Karpas-422 (cell line): ENCODE results near the gene BCL6B. TPM values are rescaled to one million over a fixed set of nuclear protein-coding genes. Genes with fewer than 3 reads are reported as not detected.
A peak's percentile ranks its signal among the peaks of the same experiment; 100 is the strongest.
"Not testable (repeated sequence)": the region's sequence is repeated elsewhere in the genome, so short reads cannot be mapped to it uniquely, and the experiment has no call there.

Experiments used
- DNase-seq: peaks from one replicate; pipeline ENCODE4 v3.0.0-alpha.2; 2015
- H2AFZ ChIP-seq: fragments of 200-600 bp; sonication (generic); 2 replicates; pipeline ENCODE4 v1.6.1; 2014; ENCODE audit warnings: antibody characterized with exemption, low read length, mixed read lengths
- H3K27ac ChIP-seq: fragments of 200-600 bp; sonication (generic); 2 replicates; pipeline ENCODE4 v1.5.1; 2014; ENCODE audit warnings: mild to moderate bottlenecking, low read length, moderate library complexity
- H3K27me3 ChIP-seq: fragments of 200-600 bp; sonication (generic); 2 replicates; pipeline ENCODE4 v1.6.1; 2014; ENCODE audit warnings: low read length, mixed read lengths
- H3K36me3 ChIP-seq: fragments of 200-600 bp; sonication (generic); 2 replicates; pipeline ENCODE4 v1.6.1; 2014; ENCODE audit warnings: low read length, mixed read lengths; ENCODE audit not compliant: insufficient read depth
- H3K4me1 ChIP-seq: fragments of 200-600 bp; sonication (generic); 2 replicates; pipeline ENCODE4 v1.6.1; 2014; ENCODE audit warnings: mild to moderate bottlenecking, low read length, mixed read lengths
- H3K4me2 ChIP-seq: fragments of 200-600 bp; sonication (generic); 2 replicates; pipeline ENCODE4 v1.6.1; 2014; ENCODE audit warnings: low read length, low read depth, mild to moderate bottlenecking; ENCODE audit not compliant: poor library complexity, severe bottlenecking
- H3K4me3 ChIP-seq: fragments of 200-600 bp; sonication (generic); 2 replicates; pipeline ENCODE4 v1.5.1; 2014; ENCODE audit warnings: mild to moderate bottlenecking, antibody characterized with exemption, low read length, mixed read lengths
- H3K79me2 ChIP-seq: fragments of 200-600 bp; sonication (generic); 2 replicates; pipeline ENCODE4 v1.6.1; 2014; ENCODE audit warnings: mild to moderate bottlenecking, low read length, mixed read lengths
- H3K9ac ChIP-seq: fragments of 200-600 bp; sonication (generic); 2 replicates; pipeline ENCODE4 v1.6.0; 2014; ENCODE audit warnings: low read length
- H3K9me2 ChIP-seq: fragments of 200-600 bp; sonication (generic), shearing (Covaris generic); replicated peaks from 2 replicates; pipeline ENCODE4 v1.6.0; 2014; ENCODE audit warnings: mild to moderate bottlenecking, low read length, moderate library complexity; ENCODE audit not compliant: insufficient read depth
- H3K9me3 ChIP-seq: fragments of 300-700, 200-600 bp; sonication (generic); 2 replicates; pipeline ENCODE4 v1.6.1; 2014; ENCODE audit warnings: low read length, mixed read lengths
- H4K20me1 ChIP-seq: fragments of 200-600 bp; sonication (generic); 2 replicates; pipeline ENCODE4 v1.6.1; 2014; ENCODE audit warnings: mild to moderate bottlenecking, antibody characterized with exemption, low read length, low read depth; ENCODE audit not compliant: insufficient read depth
- total RNA-seq: library from RNA; depleted of rRNA; stranded (reverse); fragments of >200 nt; shearing (Covaris generic); gene quantifications from 2 replicates; pipeline ENCODE4 v1.2.3, GENCODE V29; 2014; ENCODE audit warnings: low replicate concordance

BCL6B gene
- total RNA-seq, 1 experiment from 2014 or later, result not detected

DNA sequence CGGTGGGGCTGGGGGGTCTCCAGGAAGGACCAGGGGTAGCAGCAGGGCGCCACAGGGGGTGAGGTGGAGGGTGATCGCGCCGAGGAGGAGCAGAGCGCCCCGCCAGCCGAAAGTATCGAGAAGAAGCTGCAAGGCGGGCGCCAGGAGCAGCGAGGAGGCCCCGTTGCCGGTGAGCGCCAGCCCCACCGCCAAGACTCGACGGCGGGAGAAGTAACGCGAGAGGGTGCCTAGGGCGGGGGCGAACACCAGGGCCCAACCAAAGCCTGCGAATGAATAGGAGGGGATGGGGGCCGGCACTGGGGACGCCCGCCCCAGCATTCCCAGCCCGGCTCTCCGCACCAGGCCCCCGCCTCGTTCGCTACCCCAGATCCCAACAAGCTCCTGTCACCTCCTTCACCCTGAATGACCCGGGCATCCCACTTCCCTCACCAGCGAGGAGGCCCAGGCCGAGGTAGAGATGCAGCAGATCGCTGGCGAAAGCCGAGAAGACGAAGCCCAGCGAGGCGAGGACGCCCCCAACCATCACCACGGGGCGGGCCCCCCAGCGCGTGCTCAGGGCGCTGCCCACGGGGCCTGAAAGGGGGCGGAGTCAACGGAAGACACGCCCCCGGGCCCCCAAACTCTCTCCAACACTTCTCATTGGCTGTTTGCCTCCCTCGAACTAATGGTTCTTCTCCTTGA is 19.8 kb downstream of the BCL6B start:
- Histone ChIP-seq H3K27ac (no peak overlapping the region), H3K4me1 (peaks cover 8% of the 10 kb centered on the region), H3K9me2 (no peaks in the 10 kb centered on the region), H3K36me3 (no peaks in the 10 kb centered on the region), H3K4me2 (no peak overlapping the region), H3K4me3 (no peak overlapping the region), H3K9me3 (no peaks in the 10 kb centered on the region), H3K27me3 (no peaks in the 10 kb centered on the region), H2AFZ (no peak overlapping the region), H3K79me2 (no peaks in the 10 kb centered on the region), H3K9ac (no peak overlapping the region), H4K20me1 (no peaks in the 10 kb centered on the region)
- no peak for DNase-seq

GRCh38 chr17:7043182-7043496 is 20.3 kb downstream of the BCL6B start:
- no peak overlapping the region for H3K4me3 ChIP-seq
- no peaks in the 10 kb centered on the region for H3K79me2 ChIP-seq
- H3K27ac ChIP-seq, result no peak overlapping the region
- no peaks in the 10 kb centered on the region for H3K36me3 ChIP-seq
- no peaks in the 10 kb centered on the region for H3K27me3 ChIP-seq
- no peak overlapping the region for H3K9ac ChIP-seq
- DNase-seq, result no peak
- peaks cover 8% of the 10 kb centered on the region for H3K4me1 ChIP-seq
- H4K20me1 ChIP-seq, result no peaks in the 10 kb centered on the region
- H3K4me2 ChIP-seq, result no peak overlapping the region
- no peak overlapping the region for H2AFZ ChIP-seq
- no peaks in the 10 kb centered on the region for H3K9me2 ChIP-seq
- H3K9me3 ChIP-seq, result no peaks in the 10 kb centered on the region

- Histone ChIP-seq H3K4me2 (no peak within 1 kb of the TSS), H3K36me3 (no peaks in the 10 kb centered on the region), H3K9ac (no peak within 1 kb of the TSS), H3K27ac (no peak within 1 kb of the TSS), H3K4me1 (peaks cover 8% of the 10 kb centered on the region), H3K27me3 (no peaks in the 10 kb centered on the region), H3K79me2 (no peaks in the 10 kb centered on the region), H3K9me2 (no peaks in the 10 kb centered on the region), H4K20me1 (no peaks in the 10 kb centered on the region), H3K9me3 (no peaks in the 10 kb centered on the region), H2AFZ (no peak within 1 kb of the TSS), H3K4me3 (no peak within 1 kb of the TSS)
- no peak for DNase-seq
Observed at GRCh38 chr17:7043497-7044198, 20.8 kb downstream of the BCL6B start, which contains the start of gene SLC16A11. Gene SLC16A11, minus strand, starts transcription at chr17:7044092. Its CDS starts 579 bp downstream, at chr17:7043513.

GRCh38 chr17:7045492-7046126 is 22.8 kb downstream of the BCL6B start:
- Histone ChIP-seq H4K20me1 (no peaks in the 10 kb centered on the region), H3K36me3 (no peaks in the 10 kb centered on the region), H3K27me3 (no peaks in the 10 kb centered on the region), H3K9ac (no peak overlapping the region), H3K4me2 (no peak overlapping the region), H3K4me1 (peaks cover 8% of the 10 kb centered on the region), H3K9me2 (no peaks in the 10 kb centered on the region), H3K4me3 (no peak overlapping the region), H3K9me3 (no peaks in the 10 kb centered on the region), H3K79me2 (no peaks in the 10 kb centered on the region), H2AFZ (no peak overlapping the region), H3K27ac (no peak overlapping the region)
- DNase-seq, result peak; percentile 82

DNA sequence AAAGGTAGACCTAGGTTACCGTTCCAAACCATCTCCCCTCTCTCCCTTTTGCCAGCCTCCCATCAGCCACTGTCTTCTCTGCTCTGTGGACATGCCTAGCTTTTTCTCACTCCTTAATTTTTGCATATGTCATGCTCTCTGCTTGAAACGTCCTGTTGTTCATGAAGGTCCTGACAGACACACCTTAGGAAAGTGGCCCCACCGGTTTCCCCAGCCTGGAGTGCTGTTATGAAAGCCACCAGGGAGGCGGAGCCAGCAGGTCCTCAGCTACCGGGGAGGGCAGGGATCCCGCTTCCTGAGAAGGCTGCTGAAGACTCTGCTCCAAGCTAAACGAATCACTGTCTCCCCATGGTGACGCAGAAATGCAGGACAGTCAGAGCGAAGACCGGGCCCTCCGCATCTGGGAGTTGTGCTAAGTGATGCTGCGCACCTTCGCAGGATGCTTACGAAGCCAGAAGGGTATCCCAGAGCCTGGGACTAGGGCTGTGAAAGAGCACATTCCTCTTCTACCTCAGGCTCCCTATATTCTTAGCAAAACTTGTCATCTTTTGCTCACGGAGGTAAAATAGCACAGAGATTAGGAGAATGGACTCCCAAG is 23.4 kb downstream of the BCL6B start:
- Histone ChIP-seq H3K36me3 (no peaks in the 10 kb centered on the region), H3K27ac (no peak overlapping the region), H3K4me2 (peak overlapping the region; percentile 17), H3K79me2 (no peaks in the 10 kb centered on the region), H2AFZ (no peak overlapping the region), H3K4me1 (peaks cover 8% of the 10 kb centered on the region), H3K9me3 (no peaks in the 10 kb centered on the region), H3K9me2 (no peaks in the 10 kb centered on the region), H4K20me1 (no peaks in the 10 kb centered on the region), H3K9ac (no peak overlapping the region), H3K27me3 (no peaks in the 10 kb centered on the region), H3K4me3 (no peak overlapping the region)
- DNase-seq, result no peak

- H3K4me3 ChIP-seq, H3K9me2 ChIP-seq, H3K79me2 ChIP-seq, H2AFZ ChIP-seq, H3K9me3 ChIP-seq, H3K27ac ChIP-seq, H3K9ac ChIP-seq, H3K36me3 ChIP-seq, H3K27me3 ChIP-seq, H4K20me1 ChIP-seq, H3K4me1 ChIP-seq: not testable (repeated sequence)
- peak overlapping the region; percentile 17 for H3K4me2 ChIP-seq
- DNase-seq, result peak; percentile 72
Observed at GRCh38 chr17:7046725-7047397, 24.0 kb downstream of the BCL6B start.

DNA sequence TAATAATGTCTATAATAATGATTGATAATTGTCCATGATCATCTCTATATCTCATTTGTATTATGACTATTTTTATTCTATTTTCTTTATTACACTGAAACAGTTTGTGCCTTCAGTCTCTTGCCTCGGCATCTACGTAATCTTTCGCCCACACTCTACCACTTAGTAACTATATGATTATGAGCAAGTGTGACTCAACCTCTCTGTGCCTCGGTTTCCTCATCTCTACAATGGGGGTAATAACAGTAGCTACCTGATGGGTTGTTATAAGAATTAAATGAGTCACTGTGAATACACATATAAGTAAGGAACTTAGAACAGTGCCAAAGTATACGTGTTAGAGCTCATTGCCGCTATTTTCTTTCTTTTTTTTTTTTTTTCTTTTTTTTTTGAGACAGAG is 24.7 kb downstream of the BCL6B start:
- Histone ChIP-seq H3K79me2 (no peaks in the 10 kb centered on the region), H2AFZ (no peak overlapping the region), H3K4me1 (peaks cover 8% of the 10 kb centered on the region), H3K9me2 (no peaks in the 10 kb centered on the region), H3K4me2 (no peak overlapping the region), H3K27me3 (no peaks in the 10 kb centered on the region), H3K4me3 (no peak overlapping the region), H3K9me3 (no peaks in the 10 kb centered on the region), H4K20me1 (no peaks in the 10 kb centered on the region), H3K9ac (no peak overlapping the region), H3K27ac (no peak overlapping the region), H3K36me3 (no peaks in the 10 kb centered on the region)
- no peak for DNase-seq

GRCh38 chr17:7048968-7049367 is 26.1 kb downstream of the BCL6B start:
- H3K36me3 ChIP-seq, result no peaks in the 10 kb centered on the region
- no peaks in the 10 kb centered on the region for H3K27me3 ChIP-seq
- no peaks in the 10 kb centered on the region for H3K79me2 ChIP-seq
- no peaks in the 10 kb centered on the region for H4K20me1 ChIP-seq
- no peak overlapping the region for H2AFZ ChIP-seq
- no peaks in the 10 kb centered on the region for H3K9me2 ChIP-seq
- H3K4me2 ChIP-seq, result no peak overlapping the region
- H3K27ac ChIP-seq, result no peak overlapping the region
- H3K9me3 ChIP-seq, result no peaks in the 10 kb centered on the region
- peaks cover 8% of the 10 kb centered on the region for H3K4me1 ChIP-seq
- no peak for DNase-seq
- no peak overlapping the region for H3K4me3 ChIP-seq
- H3K9ac ChIP-seq, result no peak overlapping the region
